NCI-H1048 (cell line): Measurements from ENCODE around the gene POLK.
"Not testable (repeated sequence)": the region's sequence is repeated elsewhere in the genome, so short reads cannot be mapped to it uniquely, and the experiment has no call there.

Experiments used
- DNase-seq: peaks from one replicate; lab custom pipeline; 2025; lab: John Stamatoyannopoulos, UW

Gene POLK

GRCh38 chr5:75510836-75511434, 756 bp upstream of the POLK start:
- DNase-seq = no peak

DNA sequence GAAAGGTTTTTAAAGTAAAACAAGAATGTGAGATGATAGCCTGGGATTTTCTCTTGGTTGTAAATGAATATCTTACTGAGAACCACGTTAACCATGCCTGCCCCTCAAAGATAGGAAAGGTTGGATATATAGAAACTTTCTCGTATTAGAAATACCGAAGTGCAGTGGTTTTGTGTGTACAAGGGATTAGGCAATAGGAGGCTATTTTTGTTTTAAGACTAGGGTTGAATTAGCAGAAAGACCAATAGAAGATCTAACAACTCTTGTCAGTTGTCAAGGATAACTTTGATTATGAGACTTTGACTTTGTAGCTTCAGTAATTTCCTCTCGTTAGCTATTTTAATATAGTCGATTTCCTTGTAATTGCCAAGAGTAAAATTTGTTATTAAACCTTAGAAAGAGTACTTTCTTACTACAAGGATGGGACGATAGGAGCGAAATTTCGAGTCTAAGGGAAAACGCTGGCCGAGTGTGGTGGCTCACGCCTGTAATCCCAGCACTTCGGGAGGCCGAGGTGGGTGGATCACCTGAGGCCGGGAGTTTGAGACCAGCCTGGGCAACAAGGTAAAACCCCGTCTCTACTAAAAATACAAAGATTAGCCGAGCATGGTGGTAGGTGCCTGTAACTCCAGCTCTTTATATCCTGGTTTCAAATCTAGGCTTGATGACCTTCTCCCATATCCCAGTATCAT, 838 bp downstream of the POLK start:
- no peak for DNase-seq

GRCh38 chr5:75513841-75514240, 2.1 kb downstream of the POLK start:
- DNase-seq = no peak

GRCh38 chr5:75514323-75514722, 2.6 kb downstream of the POLK start:
- DNase-seq = no peak

DNA sequence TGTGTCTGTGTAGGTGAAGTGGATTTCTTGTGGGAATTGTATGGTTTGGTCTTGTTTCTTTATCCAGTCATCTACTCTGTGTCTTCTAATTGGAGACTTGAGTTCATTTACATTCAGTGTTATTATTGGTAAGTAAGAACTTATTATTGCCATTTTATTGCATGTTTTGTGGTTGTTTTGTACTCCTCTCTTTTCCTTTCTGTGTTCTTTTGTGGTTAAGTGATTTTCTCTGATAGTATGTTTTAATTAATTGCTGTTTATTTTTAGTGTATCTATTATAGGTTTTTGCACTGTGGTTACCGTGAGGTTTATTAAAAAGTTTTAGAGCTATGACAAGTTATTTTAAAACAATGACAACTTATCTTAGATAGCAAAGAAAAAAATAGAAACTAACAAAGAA, 8.1 kb downstream of the POLK start:
- no peak for DNase-seq

DNA sequence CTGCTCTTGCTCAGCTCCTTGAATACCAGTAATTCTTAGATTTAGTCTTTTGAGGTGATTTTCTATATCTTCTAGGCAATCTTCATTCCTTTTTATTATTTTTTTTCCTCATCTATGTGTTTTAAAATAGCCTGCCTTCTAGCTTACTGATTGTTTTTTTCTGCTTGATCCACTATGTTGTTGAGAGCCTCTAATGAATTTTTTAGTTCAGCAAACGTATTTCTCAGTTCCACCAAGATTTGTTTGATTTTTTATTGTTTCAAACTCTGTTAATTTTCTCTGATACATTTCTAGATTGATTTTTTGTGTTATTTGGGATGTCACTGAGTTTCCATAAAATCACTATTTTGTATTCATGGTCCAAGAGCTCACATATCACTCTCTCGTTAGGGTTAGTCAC, 9.5 kb downstream of the POLK start:
- no peak for DNase-seq

- no peak for DNase-seq
Observed at GRCh38 chr5:75522025-75522424, 10.3 kb downstream of the POLK start.

- no peak for DNase-seq
Observed at GRCh38 chr5:75522542-75522941, 10.9 kb downstream of the POLK start.

GRCh38 chr5:75523275-75523674, 11.6 kb downstream of the POLK start:
- DNase-seq = no peak

- DNase-seq = no peak
Observed at GRCh38 chr5:75524071-75524470, 12.4 kb downstream of the POLK start.

DNA sequence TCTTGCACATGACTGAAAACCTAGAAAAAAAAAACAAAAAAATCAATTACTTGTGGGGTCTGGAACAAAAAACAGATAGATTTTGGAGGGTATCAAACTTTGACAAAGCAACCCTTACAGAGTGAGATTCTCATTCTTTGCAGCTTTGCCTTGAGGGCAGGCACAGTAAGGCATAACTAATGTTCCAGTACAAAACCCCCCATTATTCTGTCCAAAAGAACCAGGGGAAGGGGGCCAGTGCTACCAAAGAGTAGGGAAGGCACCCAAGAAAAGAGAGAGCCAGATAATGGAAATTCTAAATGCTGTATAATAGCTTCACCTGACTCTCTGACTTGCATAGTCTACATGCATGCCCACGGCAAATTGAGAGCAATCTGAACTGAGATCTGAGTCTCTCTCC, 12.9 kb downstream of the POLK start:
- DNase-seq = no peak

- DNase-seq = no peak
Observed at GRCh38 chr5:75525344-75525743, 13.7 kb downstream of the POLK start.

DNA sequence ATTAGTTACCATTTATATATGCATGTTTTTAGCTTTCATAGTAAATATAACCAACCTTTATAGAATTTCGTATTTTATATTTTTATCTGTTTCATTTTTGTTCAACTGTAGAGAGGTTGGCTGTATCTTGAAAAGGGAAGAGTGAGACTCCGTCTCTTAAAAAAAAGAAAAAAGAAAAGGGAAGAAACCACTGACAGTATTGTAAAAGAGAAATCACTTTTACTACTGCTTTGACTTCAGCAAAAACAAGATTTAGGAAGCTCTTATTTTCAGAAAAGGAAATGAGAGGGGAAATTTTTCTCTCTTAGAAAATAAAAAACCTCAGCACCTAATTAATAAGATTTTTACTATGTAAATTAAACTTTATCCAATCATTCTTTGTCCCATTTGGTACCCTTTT, 14.4 kb downstream of the POLK start:
- no peak for DNase-seq

GRCh38 chr5:75529185-75529584, 17.5 kb downstream of the POLK start:
- no peak for DNase-seq

DNA sequence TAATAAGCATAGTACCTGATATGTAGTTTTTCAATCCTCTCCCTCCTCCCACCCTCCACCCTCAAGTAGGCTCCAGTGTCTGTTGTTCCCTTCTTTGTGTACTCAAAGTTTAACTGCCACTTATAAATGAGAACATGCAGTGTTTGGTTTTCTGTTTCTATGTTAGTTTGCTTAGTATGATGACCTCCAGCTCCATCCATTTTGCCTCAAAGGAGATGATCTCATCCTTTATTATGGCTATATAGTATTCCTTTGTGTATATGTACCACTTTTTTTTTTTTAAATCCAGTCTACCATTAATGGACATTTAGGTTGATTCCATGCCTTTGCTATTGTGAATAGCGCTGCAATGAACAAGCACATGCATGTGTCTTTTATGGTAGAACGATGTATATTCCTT, 20.5 kb downstream of the POLK start:
- DNase-seq = no peak

GRCh38 chr5:75533716-75534115, 22.0 kb downstream of the POLK start:
- DNase-seq = not testable (repeated sequence)

DNA sequence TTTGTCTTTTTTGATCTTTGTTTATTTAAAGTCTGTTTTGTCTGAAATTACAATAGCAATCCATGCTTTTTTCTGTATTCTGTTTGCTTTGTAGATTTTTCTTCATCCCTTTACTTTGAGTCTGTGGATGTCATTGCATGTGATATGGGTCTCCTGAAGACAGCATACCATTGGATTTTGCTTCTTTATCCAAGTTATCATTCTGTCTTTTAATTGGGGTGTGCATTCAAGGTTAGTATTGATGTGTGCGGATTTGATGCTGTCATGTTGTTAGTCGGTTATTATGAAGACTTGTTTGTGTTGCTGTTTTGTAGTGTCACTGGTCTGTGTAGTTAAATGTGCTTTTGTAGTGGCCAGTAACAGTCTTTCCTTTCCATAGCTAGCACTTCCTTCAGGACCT, 23.0 kb downstream of the POLK start:
- DNase-seq = no peak

DNA sequence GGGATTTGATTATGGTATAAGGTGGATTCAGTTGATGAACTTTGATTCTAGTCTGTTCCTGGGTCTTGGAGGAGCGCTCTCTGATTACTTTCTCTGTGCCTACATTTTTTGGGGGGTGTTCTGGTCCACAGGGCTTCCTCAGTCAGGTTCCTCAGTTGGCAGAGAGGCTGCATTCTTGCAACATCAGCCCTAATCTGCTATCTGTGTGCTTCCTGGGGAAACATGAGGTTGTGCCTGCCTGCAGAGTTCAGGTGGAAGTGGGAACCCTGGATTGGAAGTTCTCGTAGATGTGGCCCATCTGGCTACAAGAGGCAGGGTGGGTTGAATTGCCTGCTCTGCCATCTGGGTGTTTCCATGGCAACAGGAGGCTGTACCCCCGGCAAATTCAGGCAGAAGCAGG, 24.5 kb downstream of the POLK start:
- DNase-seq = no peak

GRCh38 chr5:75536694-75537360, 25.1 kb downstream of the POLK start:
- no peak for DNase-seq

DNA sequence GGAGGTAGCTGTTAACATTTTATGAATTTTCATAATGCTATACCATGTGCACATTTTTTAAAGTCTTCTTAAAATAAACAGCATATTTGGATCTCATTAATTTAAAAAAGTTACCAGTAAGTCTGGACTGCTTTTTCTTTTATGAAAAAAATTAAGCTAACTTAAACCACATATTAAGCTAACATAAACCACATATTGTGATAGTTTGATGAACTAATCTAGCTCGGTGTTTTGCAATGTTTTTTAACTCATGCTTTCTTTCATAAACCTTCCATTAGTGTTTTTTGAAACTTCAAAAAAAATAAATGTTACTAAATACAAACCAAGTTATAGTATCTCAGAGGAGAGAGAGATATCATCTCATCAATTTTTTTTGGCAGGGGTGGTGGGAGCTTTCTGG, 26.5 kb downstream of the POLK start:
- DNase-seq = no peak

- DNase-seq = no peak
Observed at GRCh38 chr5:75545131-75545530, 33.4 kb downstream of the POLK start.

GRCh38 chr5:75546830-75547229, 35.1 kb downstream of the POLK start:
- no peak for DNase-seq

- no peak for DNase-seq
Observed at GRCh38 chr5:75547812-75548211, 36.1 kb downstream of the POLK start.

DNA sequence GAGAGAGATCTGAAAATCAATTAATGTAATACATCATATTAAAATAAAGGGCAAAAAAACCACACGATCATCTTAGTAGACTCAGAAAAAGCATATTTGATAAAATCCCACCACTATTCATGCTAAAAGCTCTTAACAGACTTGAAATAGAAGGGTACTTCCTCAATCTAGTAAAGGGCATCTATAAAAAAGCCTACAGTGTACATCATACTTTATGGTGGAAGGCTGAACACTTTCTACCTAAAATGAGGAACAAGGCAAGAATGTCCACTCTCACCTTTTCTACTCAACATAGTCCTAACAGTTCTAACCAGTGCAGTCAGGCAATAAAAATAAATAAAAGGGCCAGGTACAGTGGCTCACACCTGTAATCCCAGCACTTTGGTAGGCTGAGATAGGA, 38.9 kb downstream of the POLK start:
- DNase-seq = no peak
